ENCODE measurements around the gene SV2B.

DNA sequence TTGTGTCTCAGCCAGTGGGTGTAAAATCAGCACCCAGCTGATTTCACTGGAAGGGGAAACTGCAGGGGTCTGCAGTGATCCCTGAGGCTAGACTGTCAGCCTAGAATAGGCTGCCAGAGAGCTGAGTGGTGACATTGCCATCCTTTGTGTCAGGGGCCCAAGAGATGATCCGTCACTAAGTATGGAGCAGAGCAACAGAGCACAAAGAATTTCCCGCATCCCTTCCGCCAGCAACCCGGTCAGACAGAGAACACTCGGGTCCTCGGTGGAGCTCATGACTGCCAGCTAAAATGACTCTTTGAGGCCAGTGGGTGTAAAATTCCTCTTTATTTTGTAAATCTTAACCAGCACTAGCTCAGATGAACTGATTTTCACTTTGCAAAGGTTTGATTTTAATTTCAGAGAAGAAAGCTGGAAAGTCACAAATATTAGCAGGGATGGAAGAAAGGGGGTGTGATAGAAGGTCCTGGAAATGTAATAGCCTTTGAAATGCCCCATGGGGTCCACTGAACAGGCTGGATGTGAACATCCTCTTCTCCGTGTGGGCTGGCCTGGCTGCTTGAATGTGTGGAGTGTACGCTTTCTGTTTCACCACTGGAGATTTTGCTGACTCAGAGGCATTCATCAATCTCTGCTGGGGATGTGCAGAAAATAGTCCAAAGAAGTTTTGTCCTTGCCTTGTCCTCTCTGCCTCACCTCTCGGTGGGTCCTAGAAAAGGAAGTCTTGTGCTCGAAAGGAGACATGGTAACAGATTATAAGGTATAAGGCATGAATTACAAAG is 138.8 kb downstream of the SV2B start:
- no peak for TF ChIP-seq POLR2A (IDR thresholded peaks at IDR 0.05)
- TF ChIP-seq, protein P1, sequence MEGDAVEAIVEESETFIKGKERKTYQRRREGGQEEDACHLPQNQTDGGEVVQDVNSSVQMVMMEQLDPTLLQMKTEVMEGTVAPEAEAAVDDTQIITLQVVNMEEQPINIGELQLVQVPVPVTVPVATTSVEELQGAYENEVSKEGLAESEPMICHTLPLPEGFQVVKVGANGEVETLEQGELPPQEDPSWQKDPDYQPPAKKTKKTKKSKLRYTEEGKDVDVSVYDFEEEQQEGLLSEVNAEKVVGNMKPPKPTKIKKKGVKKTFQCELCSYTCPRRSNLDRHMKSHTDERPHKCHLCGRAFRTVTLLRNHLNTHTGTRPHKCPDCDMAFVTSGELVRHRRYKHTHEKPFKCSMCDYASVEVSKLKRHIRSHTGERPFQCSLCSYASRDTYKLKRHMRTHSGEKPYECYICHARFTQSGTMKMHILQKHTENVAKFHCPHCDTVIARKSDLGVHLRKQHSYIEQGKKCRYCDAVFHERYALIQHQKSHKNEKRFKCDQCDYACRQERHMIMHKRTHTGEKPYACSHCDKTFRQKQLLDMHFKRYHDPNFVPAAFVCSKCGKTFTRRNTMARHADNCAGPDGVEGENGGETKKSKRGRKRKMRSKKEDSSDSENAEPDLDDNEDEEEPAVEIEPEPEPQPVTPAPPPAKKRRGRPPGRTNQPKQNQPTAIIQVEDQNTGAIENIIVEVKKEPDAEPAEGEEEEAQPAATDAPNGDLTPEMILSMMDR (IDR thresholded peaks at IDR 0.05) = no peak
- no peak for TF ChIP-seq POLR2AphosphoS5 (IDR thresholded peaks at IDR 0.05)
- TF ChIP-seq EP300 (IDR thresholded peaks at IDR 0.05) = no peak

Measured in upper lobe of left lung (tissue), 4 donors.